RWPE2 (cell line): ENCODE data around the gene PKMYT1.

Experiments
- ATAC-seq: fragments of 200-7000 bp; cut with Tn5 transposase; 3 replicates; pipeline ENCODE4 v1.9.1; 2021; ENCODE audit warnings: low read depth
- DNase-seq: peaks from one replicate; pipeline ENCODE4 v3.0.0-alpha.2; 2020; ENCODE audit warnings: low spot score
- H3K27ac ChIP-seq: fragments of 450-650 bp; 2 replicates; pipeline ENCODE4 v1.5.1; 2017; ENCODE audit warnings: mild to moderate bottlenecking; ENCODE audit not compliant: poor library complexity, severe bottlenecking
- H3K27me3 ChIP-seq: fragments of 250-450 bp; sonication (Bioruptor Pico); 2 replicates; pipeline ENCODE4 v1.5.1; 2021; ENCODE audit warnings: mild to moderate bottlenecking, moderate library complexity; ENCODE audit not compliant: insufficient read depth, poor library complexity, severe bottlenecking
- H3K36me3 ChIP-seq: fragments of 250-450 bp; sonication (Bioruptor Pico); 2 replicates; pipeline ENCODE4 v1.5.1; 2020; ENCODE audit warnings: low read depth, mild to moderate bottlenecking, moderate library complexity
- H3K4me1 ChIP-seq: fragments of 250-450 bp; sonication (Bioruptor Pico); 2 replicates; pipeline ENCODE4 v1.5.1; 2021; ENCODE audit warnings: mild to moderate bottlenecking, moderate library complexity; ENCODE audit not compliant: insufficient read depth, poor library complexity, severe bottlenecking
- H3K4me3 ChIP-seq: fragments of 250-450 bp; sonication (Bioruptor Pico); 2 replicates; pipeline ENCODE4 v1.5.1; 2021; ENCODE audit warnings: mild to moderate bottlenecking, moderate library complexity; ENCODE audit not compliant: severe bottlenecking
- H3K9me3 ChIP-seq: fragments of 250-450 bp; sonication (Bioruptor Pico); 2 replicates; pipeline ENCODE4 v1.5.1; 2021; ENCODE audit warnings: mild to moderate bottlenecking, moderate library complexity; ENCODE audit not compliant: severe bottlenecking
- TF ChIP-seq, protein P1 (sequence below): fragments of 450-650 bp; IDR thresholded peaks from one replicate; pipeline ENCODE4 v1.5.1; 2017; ENCODE audit warnings: mild to moderate bottlenecking, moderate library complexity; ENCODE audit not compliant: poor library complexity, severe bottlenecking

The PKMYT1 gene

DNA sequence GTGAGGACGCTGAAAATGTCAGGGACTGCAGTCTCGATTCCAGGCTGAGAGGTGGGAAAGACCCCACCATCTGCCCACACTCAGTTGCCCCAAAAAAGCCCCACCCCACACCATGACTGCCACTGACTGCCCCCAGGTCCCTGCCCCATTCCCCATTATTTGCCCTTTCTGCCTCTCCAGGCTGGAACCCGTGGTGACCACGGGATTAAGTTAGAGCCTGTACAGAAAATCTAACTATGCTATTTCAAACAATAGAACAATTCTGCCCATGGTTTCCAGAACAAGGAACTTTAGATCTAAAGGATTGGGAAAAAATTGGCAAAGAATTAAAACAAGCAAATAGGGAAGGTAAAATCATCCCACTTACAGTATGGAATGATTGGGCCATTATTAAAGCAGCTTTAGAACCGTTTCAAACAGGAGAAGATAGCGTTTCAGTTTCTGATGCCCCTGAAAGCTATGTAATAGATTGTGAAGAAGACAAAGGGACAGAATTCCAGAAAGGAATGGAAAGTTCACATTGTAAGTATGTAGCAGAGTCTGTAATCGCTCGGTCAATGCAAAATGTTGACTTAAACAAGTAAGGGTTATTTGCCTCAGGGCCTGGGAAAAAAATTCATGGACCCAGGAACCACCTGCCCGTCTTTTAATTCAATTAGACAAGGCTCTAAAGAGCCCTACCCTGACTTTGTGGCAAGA, 54.1 kb downstream of the PKMYT1 start:
- ATAC-seq (no peak), DNase-seq (no peak)
- no peak overlapping the region for H3K27ac ChIP-seq
- no peaks in the 10 kb centered on the region for H3K9me3 ChIP-seq
- peaks cover 35% of the 10 kb centered on the region for H3K36me3 ChIP-seq
- H3K27me3 ChIP-seq, result no peaks in the 10 kb centered on the region
- TF ChIP-seq, protein P1, sequence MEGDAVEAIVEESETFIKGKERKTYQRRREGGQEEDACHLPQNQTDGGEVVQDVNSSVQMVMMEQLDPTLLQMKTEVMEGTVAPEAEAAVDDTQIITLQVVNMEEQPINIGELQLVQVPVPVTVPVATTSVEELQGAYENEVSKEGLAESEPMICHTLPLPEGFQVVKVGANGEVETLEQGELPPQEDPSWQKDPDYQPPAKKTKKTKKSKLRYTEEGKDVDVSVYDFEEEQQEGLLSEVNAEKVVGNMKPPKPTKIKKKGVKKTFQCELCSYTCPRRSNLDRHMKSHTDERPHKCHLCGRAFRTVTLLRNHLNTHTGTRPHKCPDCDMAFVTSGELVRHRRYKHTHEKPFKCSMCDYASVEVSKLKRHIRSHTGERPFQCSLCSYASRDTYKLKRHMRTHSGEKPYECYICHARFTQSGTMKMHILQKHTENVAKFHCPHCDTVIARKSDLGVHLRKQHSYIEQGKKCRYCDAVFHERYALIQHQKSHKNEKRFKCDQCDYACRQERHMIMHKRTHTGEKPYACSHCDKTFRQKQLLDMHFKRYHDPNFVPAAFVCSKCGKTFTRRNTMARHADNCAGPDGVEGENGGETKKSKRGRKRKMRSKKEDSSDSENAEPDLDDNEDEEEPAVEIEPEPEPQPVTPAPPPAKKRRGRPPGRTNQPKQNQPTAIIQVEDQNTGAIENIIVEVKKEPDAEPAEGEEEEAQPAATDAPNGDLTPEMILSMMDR, result no peak
- H3K4me3 ChIP-seq, result no peak overlapping the region
- peaks cover 6% of the 10 kb centered on the region for H3K4me1 ChIP-seq

DNA sequence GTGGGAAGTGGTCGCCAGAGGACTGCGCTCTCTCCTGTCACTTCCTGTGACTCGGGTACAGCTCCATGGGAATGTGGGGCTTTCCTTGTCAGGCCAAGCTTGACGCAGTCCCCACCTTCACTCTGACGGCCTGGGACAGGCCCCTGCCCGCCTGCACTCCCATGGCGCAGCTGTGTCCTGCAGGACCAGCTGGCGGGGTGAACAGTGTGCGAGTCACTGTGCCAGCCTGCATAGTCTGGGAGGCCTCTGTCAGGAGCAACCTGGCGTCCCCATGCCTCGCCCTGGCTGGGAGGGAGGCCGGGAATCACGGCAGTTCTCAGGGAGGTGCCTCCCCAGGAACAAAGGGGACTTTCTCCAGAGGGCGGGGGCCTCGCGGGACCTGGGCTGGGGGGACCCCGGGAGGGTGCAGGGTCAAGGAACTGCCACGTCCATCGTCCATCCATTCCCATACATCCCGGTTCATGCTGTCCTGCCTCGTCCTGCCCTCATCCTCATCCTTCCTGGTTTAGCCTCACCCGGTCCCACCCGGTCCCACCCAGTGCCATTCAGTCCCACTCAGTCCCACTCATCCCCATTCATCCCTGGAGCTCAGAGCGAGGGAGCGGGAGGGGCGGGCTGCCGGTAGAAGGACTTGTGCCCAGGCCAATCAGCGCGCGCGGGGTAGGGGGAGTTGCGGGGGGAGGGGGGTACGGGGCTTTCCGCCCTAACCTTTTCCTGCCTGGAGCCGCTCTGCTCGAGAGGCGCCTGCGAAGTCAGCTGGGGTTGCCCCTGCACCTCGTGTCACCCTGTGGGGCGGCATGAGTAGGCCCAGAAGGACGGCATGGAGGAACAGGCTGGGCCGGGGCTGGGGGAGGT, 55.1 kb downstream of the PKMYT1 start:
- peak; percentile 75 for ATAC-seq
- no peaks in the 10 kb centered on the region for H3K9me3 ChIP-seq
- no peak for DNase-seq

DNA sequence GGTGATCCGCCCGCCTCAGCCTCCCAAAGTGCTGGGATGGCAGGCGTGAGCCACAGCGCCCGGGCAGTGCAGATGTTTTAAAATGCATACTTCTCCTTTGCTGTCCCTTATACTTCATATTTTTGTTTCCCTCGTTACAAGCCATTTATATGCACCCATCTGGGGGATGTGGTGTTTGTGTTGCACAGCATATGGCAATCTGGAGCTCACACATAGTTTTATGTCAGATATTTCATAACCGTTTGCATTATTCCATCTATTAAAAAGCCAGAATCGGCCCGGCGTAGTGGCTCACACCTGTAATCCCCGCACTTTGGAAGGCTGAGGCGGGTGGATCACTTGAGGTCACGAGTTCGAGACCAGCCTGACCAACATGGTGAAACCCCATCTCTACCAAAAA, 56.8 kb downstream of the PKMYT1 start:
- Histone ChIP-seq H3K9me3 (no peaks in the 10 kb centered on the region), H3K36me3 (peaks cover 47% of the 10 kb centered on the region), H3K27ac (no peak overlapping the region), H3K4me3 (no peak overlapping the region), H3K27me3 (no peaks in the 10 kb centered on the region), H3K4me1 (peaks cover 6% of the 10 kb centered on the region)
- no peak for DNase-seq
- TF ChIP-seq, protein P1, result no peak
- no peak for ATAC-seq

More for the DNA sequence above, 55.1 kb downstream of the PKMYT1 start:
- H3K4me1 ChIP-seq, result peaks cover 6% of the 10 kb centered on the region
- TF ChIP-seq, protein P1, result no peak
- no peaks in the 10 kb centered on the region for H3K27me3 ChIP-seq
- H3K4me3 ChIP-seq, result no peak overlapping the region
- peaks cover 34% of the 10 kb centered on the region for H3K36me3 ChIP-seq
- H3K27ac ChIP-seq, result peak overlapping the region; percentile 12
